AG09309 (cell line): ENCODE results near the gene CCDC136.

Experiments used
- DNase-seq: peaks from one replicate; pipeline ENCODE4 v3.0.0-alpha.2; 2010; ENCODE audit warnings: low read depth
- H3K4me3 ChIP-seq: 2 replicates; pipeline ENCODE4 v1.5.1; 2011; ENCODE audit warnings: mild to moderate bottlenecking, low read depth, low read length, moderate library complexity; ENCODE audit not compliant: control insufficient read depth
- CTCF ChIP-seq: IDR thresholded peaks from 2 replicates; pipeline ENCODE4 v1.5.1; 2011; ENCODE audit warnings: mild to moderate bottlenecking, low read depth, low read length, inconsistent platforms; ENCODE audit not compliant: insufficient read depth, control insufficient read depth; ENCODE audit errors: missing control alignments

The CCDC136 gene

GRCh38 chr7:128848289-128849155 lies 56.8 kb downstream of the CCDC136 start:
- no peak overlapping the region for H3K4me3 ChIP-seq
- no peak for DNase-seq
- TF ChIP-seq CTCF: no peak

GRCh38 chr7:128849156-128849515 lies 57.4 kb downstream of the CCDC136 start:
- H3K4me3 ChIP-seq: no peak overlapping the region
- no peak for DNase-seq

GRCh38 chr7:128849804-128850490 lies 58.2 kb downstream of the CCDC136 start:
- no peak for DNase-seq
- TF ChIP-seq CTCF: no peak
- no peak overlapping the region for H3K4me3 ChIP-seq

More at GRCh38 chr7:128849156-128849515, 57.4 kb downstream of the CCDC136 start:
- TF ChIP-seq CTCF: no peak

- no peak for DNase-seq
- H3K4me3 ChIP-seq: no peak overlapping the region
- no peak for TF ChIP-seq CTCF
These were observed 60.9 kb downstream of the CCDC136 start for GRCh38 chr7:128852537-128853254.

GRCh38 chr7:128853799-128854198 lies 62.0 kb downstream of the CCDC136 start:
- DNase-seq: no peak
- no peak for TF ChIP-seq CTCF
- no peak overlapping the region for H3K4me3 ChIP-seq

- no peak for DNase-seq
- no peak overlapping the region for H3K4me3 ChIP-seq
- no peak for TF ChIP-seq CTCF
These were observed 62.6 kb downstream of the CCDC136 start for GRCh38 chr7:128854396-128854795.
